ENCODE measurements around the gene MCOLN1.

DNA sequence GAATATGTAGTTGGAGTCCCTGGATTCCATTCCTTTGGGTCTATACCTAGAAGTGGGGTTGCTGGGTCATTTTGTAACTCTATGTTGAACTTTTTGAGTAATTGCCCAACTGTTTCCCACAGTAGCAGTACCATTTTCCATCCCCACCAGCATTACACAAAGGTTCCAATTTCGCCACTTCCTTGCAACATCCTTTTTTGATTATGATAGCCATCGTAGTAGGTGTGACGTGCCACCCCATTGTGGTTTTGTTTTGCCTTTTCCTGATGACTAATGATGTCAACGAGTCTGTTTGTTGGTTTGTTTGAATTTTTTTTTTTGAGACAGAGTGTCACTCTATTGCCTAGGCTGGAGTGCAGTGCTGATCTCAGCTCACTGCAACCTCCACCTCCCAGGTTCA, 30.3 kb upstream of the MCOLN1 start:
- TF ChIP-seq, protein P1, sequence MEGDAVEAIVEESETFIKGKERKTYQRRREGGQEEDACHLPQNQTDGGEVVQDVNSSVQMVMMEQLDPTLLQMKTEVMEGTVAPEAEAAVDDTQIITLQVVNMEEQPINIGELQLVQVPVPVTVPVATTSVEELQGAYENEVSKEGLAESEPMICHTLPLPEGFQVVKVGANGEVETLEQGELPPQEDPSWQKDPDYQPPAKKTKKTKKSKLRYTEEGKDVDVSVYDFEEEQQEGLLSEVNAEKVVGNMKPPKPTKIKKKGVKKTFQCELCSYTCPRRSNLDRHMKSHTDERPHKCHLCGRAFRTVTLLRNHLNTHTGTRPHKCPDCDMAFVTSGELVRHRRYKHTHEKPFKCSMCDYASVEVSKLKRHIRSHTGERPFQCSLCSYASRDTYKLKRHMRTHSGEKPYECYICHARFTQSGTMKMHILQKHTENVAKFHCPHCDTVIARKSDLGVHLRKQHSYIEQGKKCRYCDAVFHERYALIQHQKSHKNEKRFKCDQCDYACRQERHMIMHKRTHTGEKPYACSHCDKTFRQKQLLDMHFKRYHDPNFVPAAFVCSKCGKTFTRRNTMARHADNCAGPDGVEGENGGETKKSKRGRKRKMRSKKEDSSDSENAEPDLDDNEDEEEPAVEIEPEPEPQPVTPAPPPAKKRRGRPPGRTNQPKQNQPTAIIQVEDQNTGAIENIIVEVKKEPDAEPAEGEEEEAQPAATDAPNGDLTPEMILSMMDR (IDR thresholded peaks at IDR 0.05) = no peak
- no peak for TF ChIP-seq EP300 (IDR thresholded peaks at IDR 0.05)
- no peak for TF ChIP-seq POLR2A (IDR thresholded peaks at IDR 0.05)

Data from gastroesophageal sphincter (tissue), 3 donors.